BLaER1 (cell line): ENCODE data around the gene TTLL10.

Experiments used
- H3K27ac ChIP-seq: shearing (Covaris generic); formaldehyde crosslinking; 2 replicates; pipeline ENCODE4 v1.8.1; 2022
- H3K27me3 ChIP-seq: shearing (Covaris generic); formaldehyde crosslinking; 2 replicates; pipeline ENCODE4 v1.8.1; 2022
- H3K36me3 ChIP-seq: shearing (Covaris generic); formaldehyde crosslinking; 2 replicates; pipeline ENCODE4 v1.8.1; 2022
- H3K4me1 ChIP-seq: shearing (Covaris generic); formaldehyde crosslinking; 2 replicates; pipeline ENCODE4 v1.8.1; 2022
- H3K4me2 ChIP-seq: shearing (Covaris generic); formaldehyde crosslinking; 2 replicates; pipeline ENCODE4 v1.8.1; 2022
- H3K4me3 ChIP-seq: shearing (Covaris generic); formaldehyde crosslinking; 2 replicates; pipeline ENCODE4 v1.8.1; 2022
- H3K9ac ChIP-seq: shearing (Covaris generic); formaldehyde crosslinking; 2 replicates; pipeline ENCODE4 v1.8.1; 2022
- H3K9me3 ChIP-seq: shearing (Covaris generic); formaldehyde crosslinking; 2 replicates; pipeline ENCODE4 v1.8.1; 2022
- H4K20me1 ChIP-seq: shearing (Covaris generic); formaldehyde crosslinking; 2 replicates; pipeline ENCODE4 v1.8.1; 2022
- Cebpa-rat ChIP-seq: shearing (Covaris generic); IDR thresholded peaks from 2 replicates; pipeline ENCODE4 v1.8.1; 2022

Gene TTLL10

DNA sequence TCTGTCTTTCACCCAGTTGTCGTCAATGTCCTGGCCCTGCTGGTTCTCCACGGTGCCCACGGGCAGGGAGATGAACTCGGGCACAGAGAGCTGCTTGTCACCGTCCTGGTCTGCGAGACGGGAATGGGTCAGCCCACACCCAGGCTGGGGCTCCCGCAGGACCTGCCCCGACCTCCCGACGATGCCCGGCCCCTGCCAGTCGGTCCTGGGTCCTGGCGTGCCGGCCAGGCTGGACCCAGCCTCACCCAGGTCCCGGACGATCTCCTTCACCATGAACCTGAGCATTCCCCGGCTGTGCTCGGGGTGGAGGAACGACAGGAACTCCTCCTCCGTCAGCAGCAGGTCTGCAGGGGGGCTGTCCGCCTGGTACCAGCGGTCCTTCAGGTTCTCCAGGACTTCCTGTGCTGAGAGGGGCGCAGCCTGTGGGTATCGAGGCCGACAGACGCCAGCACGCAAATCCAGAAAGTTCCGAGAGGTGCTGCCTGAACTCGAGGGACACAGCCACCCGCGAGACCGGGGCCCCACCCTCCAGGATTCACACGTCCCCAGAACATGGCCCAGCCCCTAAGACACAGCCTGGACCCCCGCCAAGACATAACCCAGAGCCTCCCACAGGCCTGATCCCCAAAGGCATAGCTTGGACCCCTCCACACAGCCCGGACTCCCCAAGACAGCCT, 45.0 kb downstream of the TTLL10 start:
- H3K4me2 ChIP-seq = no peak overlapping the region
- peaks cover 36% of the 10 kb centered on the region for H3K4me1 ChIP-seq
- H3K36me3 ChIP-seq = peaks cover 87% of the 10 kb centered on the region
- no peak overlapping the region for H3K9ac ChIP-seq
- H4K20me1 ChIP-seq = peaks cover 94% of the 10 kb centered on the region
- no peaks in the 10 kb centered on the region for H3K9me3 ChIP-seq
- TF ChIP-seq Cebpa-rat = no peak
- H3K27ac ChIP-seq = no peak overlapping the region
- H3K4me3 ChIP-seq = no peak overlapping the region
- H3K27me3 ChIP-seq = no peaks in the 10 kb centered on the region

- Histone ChIP-seq H4K20me1 (peaks cover 94% of the 10 kb centered on the region), H3K27me3 (no peaks in the 10 kb centered on the region), H3K9me3 (no peaks in the 10 kb centered on the region), H3K4me3 (no peak overlapping the region), H3K36me3 (peaks cover 93% of the 10 kb centered on the region), H3K4me2 (no peak overlapping the region), H3K27ac (no peak overlapping the region), H3K4me1 (peaks cover 29% of the 10 kb centered on the region), H3K9ac (no peak overlapping the region)
- TF ChIP-seq Cebpa-rat = no peak
Measured at GRCh38 chr1:1219341-1219740, 45.7 kb downstream of the TTLL10 start.

- Histone ChIP-seq H3K27me3 (no peaks in the 10 kb centered on the region), H3K27ac (no peak overlapping the region), H3K4me2 (no peak overlapping the region), H3K4me1 (peaks cover 20% of the 10 kb centered on the region), H3K9me3 (no peaks in the 10 kb centered on the region), H3K4me3 (no peak overlapping the region), H4K20me1 (peaks cover 94% of the 10 kb centered on the region), H3K36me3 (peaks cover 99% of the 10 kb centered on the region), H3K9ac (no peak overlapping the region)
- no peak for TF ChIP-seq Cebpa-rat
Measured at GRCh38 chr1:1220197-1220596, 46.5 kb downstream of the TTLL10 start.

GRCh38 chr1:1221887-1222574, 48.4 kb downstream of the TTLL10 start:
- no peak overlapping the region for H3K4me3 ChIP-seq
- TF ChIP-seq Cebpa-rat = no peak

GRCh38 chr1:1222575-1223225, 49.0 kb downstream of the TTLL10 start:
- Histone ChIP-seq H3K27me3 (no peaks in the 10 kb centered on the region), H3K4me2 (no peak overlapping the region), H3K9me3 (no peaks in the 10 kb centered on the region), H3K27ac (no peak overlapping the region), H3K4me1 (no peaks in the 10 kb centered on the region), H3K4me3 (no peak overlapping the region), H4K20me1 (peaks cover 94% of the 10 kb centered on the region), H3K36me3 (peaks cover 99% of the 10 kb centered on the region), H3K9ac (no peak overlapping the region)
- no peak for TF ChIP-seq Cebpa-rat

More at GRCh38 chr1:1221887-1222574, 48.4 kb downstream of the TTLL10 start:
- Histone ChIP-seq H4K20me1 (peaks cover 94% of the 10 kb centered on the region), H3K4me1 (peaks cover 2% of the 10 kb centered on the region; the same call in 1 of the 2 replicates), H3K36me3 (peaks cover 99% of the 10 kb centered on the region), H3K4me2 (no peak overlapping the region), H3K27ac (no peak overlapping the region), H3K27me3 (no peaks in the 10 kb centered on the region), H3K9me3 (no peaks in the 10 kb centered on the region), H3K9ac (no peak overlapping the region)

GRCh38 chr1:1223321-1223720, 49.6 kb downstream of the TTLL10 start:
- Histone ChIP-seq H3K4me1 (no peaks in the 10 kb centered on the region), H3K9me3 (no peaks in the 10 kb centered on the region), H3K9ac (no peak overlapping the region), H3K27ac (no peak overlapping the region), H3K4me2 (no peak overlapping the region), H3K4me3 (no peak overlapping the region), H4K20me1 (peaks cover 94% of the 10 kb centered on the region), H3K27me3 (no peaks in the 10 kb centered on the region), H3K36me3 (peaks cover 99% of the 10 kb centered on the region)
- no peak for TF ChIP-seq Cebpa-rat

GRCh38 chr1:1223891-1224290, 50.2 kb downstream of the TTLL10 start:
- H3K9me3 ChIP-seq = no peaks in the 10 kb centered on the region
- H3K4me1 ChIP-seq = no peaks in the 10 kb centered on the region
- no peak overlapping the region for H3K4me2 ChIP-seq
- TF ChIP-seq Cebpa-rat = no peak
- no peaks in the 10 kb centered on the region for H3K27me3 ChIP-seq
- no peak overlapping the region for H3K9ac ChIP-seq
- H3K27ac ChIP-seq = no peak overlapping the region
- H4K20me1 ChIP-seq = peaks cover 94% of the 10 kb centered on the region
- H3K36me3 ChIP-seq = peaks cover 99% of the 10 kb centered on the region
- no peak overlapping the region for H3K4me3 ChIP-seq

DNA sequence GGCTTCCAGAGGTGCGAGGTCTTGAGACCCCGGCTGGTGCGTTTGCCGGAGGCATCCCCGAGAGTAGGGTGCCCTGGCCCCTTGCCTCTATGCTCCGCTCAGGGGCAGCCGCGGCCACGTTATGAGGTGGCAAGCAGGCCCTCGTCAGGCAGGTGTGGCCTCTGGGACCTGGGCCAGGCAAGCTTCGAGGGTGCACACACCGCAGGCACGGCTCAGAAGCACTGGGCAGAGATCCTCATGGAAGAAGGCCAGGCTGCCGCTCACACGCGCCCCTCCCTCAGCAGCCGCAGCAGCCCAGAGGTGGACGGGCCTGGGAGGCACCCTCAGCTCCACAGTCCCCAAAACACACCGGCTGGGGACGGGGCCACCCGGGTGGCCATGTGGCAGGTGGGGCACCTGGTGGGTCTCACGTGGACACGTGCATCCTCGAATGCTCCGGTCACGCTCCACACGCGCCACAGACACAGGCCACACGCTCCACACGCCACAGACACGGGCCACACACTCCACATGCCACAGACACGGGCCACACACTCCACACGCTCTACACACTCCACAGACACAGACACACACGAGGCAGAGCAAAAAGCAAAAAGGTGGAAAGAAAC, 51.7 kb downstream of the TTLL10 start:
- Histone ChIP-seq H4K20me1 (peaks cover 96% of the 10 kb centered on the region), H3K4me3 (no peak overlapping the region), H3K36me3 (peaks cover 97% of the 10 kb centered on the region), H3K4me1 (peaks cover 12% of the 10 kb centered on the region), H3K4me2 (no peak overlapping the region), H3K27ac (no peak overlapping the region), H3K9me3 (no peaks in the 10 kb centered on the region), H3K9ac (no peak overlapping the region), H3K27me3 (no peaks in the 10 kb centered on the region)
- TF ChIP-seq Cebpa-rat = no peak

DNA sequence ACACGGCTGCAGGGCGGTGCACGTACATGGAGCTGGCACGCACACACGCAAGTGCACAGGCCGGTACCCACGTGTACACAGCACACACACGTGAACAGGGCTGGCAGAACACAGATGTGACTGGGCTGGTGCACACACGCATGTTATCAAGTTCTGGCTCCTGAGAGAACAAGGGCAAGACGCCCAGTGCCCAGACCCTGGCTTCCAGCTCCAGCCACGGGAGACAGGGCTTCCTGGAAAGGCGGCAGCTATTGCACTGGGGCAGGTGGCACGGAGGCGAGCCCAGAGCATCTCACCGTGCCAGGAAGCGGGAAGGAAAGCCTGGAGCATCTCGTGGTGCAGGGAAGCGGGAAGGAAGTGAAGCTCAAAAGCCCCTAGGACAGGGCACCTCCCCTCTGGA, 52.2 kb downstream of the TTLL10 start:
- Histone ChIP-seq H3K4me1 (peaks cover 18% of the 10 kb centered on the region), H3K4me3 (no peak overlapping the region), H3K9ac (no peak overlapping the region), H3K27ac (no peak overlapping the region), H3K9me3 (no peaks in the 10 kb centered on the region), H3K36me3 (peaks cover 91% of the 10 kb centered on the region), H4K20me1 (peaks cover 96% of the 10 kb centered on the region), H3K4me2 (no peak overlapping the region), H3K27me3 (no peaks in the 10 kb centered on the region)
- TF ChIP-seq Cebpa-rat = no peak
